ENCODE data around the gene BBS9. TPM values are rescaled to one million over a fixed set of nuclear protein-coding genes. Genes with fewer than 3 reads are reported as not detected.

Gene BBS9
- total and polyA plus RNA-seq, 7 donors, result 2.4 to 36.6 (median 30.5) TPM

GRCh38 chr7:33177876-33178275 lies 48.5 kb downstream of the BBS9 start:
- 57 to 71% methylated on average over 2 of the region's 2 CpGs for WGBS, 2 donors

GRCh38 chr7:33179519-33179918 lies 50.2 kb downstream of the BBS9 start:
- Histone ChIP-seq H3K27me3 (no peaks in the 10 kb centered on the region), H3K36me3 (peaks cover 0 to 18% (median 0%) of the 10 kb centered on the region in 4 donors), H3K9me3 (no peaks in the 10 kb centered on the region), H3K4me3 (no peak overlapping the region), H3K27ac (no peak overlapping the region), H3K4me1 (peaks cover 0 to 10% (median 4%) of the 10 kb centered on the region in 4 donors)
- no peak for DNase-seq
- intact Hi-C loops (cut with DNase I), result no loop called here
- WGBS, 2 donors, result 88 to 91% methylated on average over 2 of the region's 2 CpGs
- TF ChIP-seq POLR2A (IDR thresholded peaks at IDR 0.05), result no peak
- TF ChIP-seq EP300 (IDR thresholded peaks at IDR 0.05), result no peak
- TF ChIP-seq POLR2AphosphoS5 (IDR thresholded peaks at IDR 0.05), result no peak
- no peak for TF ChIP-seq CTCF (IDR thresholded peaks at IDR 0.05)

More at GRCh38 chr7:33177876-33178275, 48.5 kb downstream of the BBS9 start:
- peaks cover 0 to 4% (median 0%) of the 10 kb centered on the region in 4 donors for H3K9me3 ChIP-seq
- H3K27ac ChIP-seq, result no peak overlapping the region
- DNase-seq, result no peak
- H3K4me1 ChIP-seq, result peaks cover 0 to 3% (median under 1%) of the 10 kb centered on the region in 4 donors
- peaks cover 0 to 18% (median 0%) of the 10 kb centered on the region in 4 donors for H3K36me3 ChIP-seq
- intact Hi-C loops (cut with DNase I), result no loop called here
- no peak for TF ChIP-seq EP300 (IDR thresholded peaks at IDR 0.05)
- H3K4me3 ChIP-seq, result no peak overlapping the region
- no peaks in the 10 kb centered on the region for H3K27me3 ChIP-seq

GRCh38 chr7:33183504-33183903 lies 54.1 kb downstream of the BBS9 start:
- Histone ChIP-seq H3K9me3 (no peaks in the 10 kb centered on the region), H3K4me3 (no peak overlapping the region), H3K36me3 (peaks cover 0 to 18% (median 0%) of the 10 kb centered on the region in 4 donors), H3K27ac (peak overlapping the region in 2 of 4 donors; percentile 10 to 20), H3K4me1 (peaks cover 0 to 15% (median 4%) of the 10 kb centered on the region in 4 donors), H3K27me3 (no peaks in the 10 kb centered on the region)
- intact Hi-C loops (cut with DNase I), result no loop called here
- TF ChIP-seq POLR2A (IDR thresholded peaks at IDR 0.05) (no peak), EP300 (IDR thresholded peaks at IDR 0.05) (no peak), CTCF (IDR thresholded peaks at IDR 0.05) (no peak), POLR2AphosphoS5 (IDR thresholded peaks at IDR 0.05) (no peak)
- WGBS, 2 donors, result 68 to 75% methylated on average over 2 of the region's 2 CpGs
- DNase-seq, result no peak

GRCh38 chr7:33184828-33185227 lies 55.5 kb downstream of the BBS9 start:
- Histone ChIP-seq H3K9me3 (no peaks in the 10 kb centered on the region), H3K36me3 (peaks cover 0 to 12% (median 0%) of the 10 kb centered on the region in 4 donors), H3K27me3 (no peaks in the 10 kb centered on the region), H3K4me3 (no peak overlapping the region), H3K4me1 (peaks cover 0 to 15% (median 4%) of the 10 kb centered on the region in 4 donors), H3K27ac (no peak overlapping the region)
- intact Hi-C loops (cut with DNase I), result loop anchor here (2.0 kb wide), 1 partner anchor 748 kb away; no protein-coding TSS in a partner anchor
- no peak for TF ChIP-seq CTCF (IDR thresholded peaks at IDR 0.05)
- TF ChIP-seq POLR2AphosphoS5 (IDR thresholded peaks at IDR 0.05), result no peak
- TF ChIP-seq POLR2A (IDR thresholded peaks at IDR 0.05), result no peak
- no peak for TF ChIP-seq EP300 (IDR thresholded peaks at IDR 0.05)
- 89 to 96% methylated on average over 1 of the region's 1 CpG for WGBS, 2 donors
- DNase-seq, result no peak

GRCh38 chr7:33185786-33186185 lies 56.4 kb downstream of the BBS9 start:
- H3K27ac ChIP-seq, result no peak overlapping the region
- TF ChIP-seq POLR2A (IDR thresholded peaks at IDR 0.05) (no peak), CTCF (IDR thresholded peaks at IDR 0.05) (peak in 3 of 4 experiments; percentile 23 to 55 (median 43))
- 69% methylated on average over 3 of the region's 3 CpGs for WGBS, 2 donors
- intact Hi-C loops (cut with DNase I), result loop anchor here (2.0 kb wide), 1 partner anchor 747 kb away; no protein-coding TSS in a partner anchor
- H3K27me3 ChIP-seq, result no peaks in the 10 kb centered on the region
- H3K4me3 ChIP-seq, result no peak overlapping the region
- H3K36me3 ChIP-seq, result peaks cover 0 to 7% (median 0%) of the 10 kb centered on the region in 4 donors
- H3K9me3 ChIP-seq, result no peaks in the 10 kb centered on the region
- H3K4me1 ChIP-seq, result peaks cover 0 to 15% (median 4%) of the 10 kb centered on the region in 4 donors
- DNase-seq, result no peak
